ENCODE data around the gene HOTAIR. TPM values are rescaled to one million over a fixed set of nuclear protein-coding genes. Genes with fewer than 3 reads are reported as not detected.

The HOTAIR gene
- total and polyA plus RNA-seq, 2 donors (not counting 3 experiments of a cell fraction or from before 2014, with no cell fraction given): not detected

- Histone ChIP-seq H3K9me3 (replicated peaks; ENCODE audit: control insufficient read depth, insufficient read depth, low read length) (no peaks in the 10 kb centered on the region), H2AFZ (ENCODE audit: low read depth, low read length) (no peak overlapping the region), H3K4me1 (ENCODE audit: control insufficient read depth, extremely low read depth, insufficient read depth, low read length) (no peaks in the 10 kb centered on the region), H3K4me3 (replicated peaks in 1 of 3; ENCODE audit: insufficient read depth in 1 of 3, low read depth in 1 of 3, low read length in 3 of 3) (no peak overlapping the region), H3K4me2 (ENCODE audit: insufficient read depth, low read length) (no peak overlapping the region), H4K20me1 (replicated peaks; ENCODE audit: control insufficient read depth, extremely low read depth, insufficient read depth, low read length) (no peaks in the 10 kb centered on the region), H3K9me1 (replicated peaks; ENCODE audit: control insufficient read depth, extremely low read depth, insufficient read depth, low read length) (no peaks in the 10 kb centered on the region), H3K79me2 (ENCODE audit: control insufficient read depth, insufficient read depth, low read length) (no peaks in the 10 kb centered on the region), H3K36me3 (ENCODE audit: control insufficient read depth in 2 of 2, extremely low read depth in 1 of 2, insufficient read depth in 2 of 2, low read length in 2 of 2) (no peaks in the 10 kb centered on the region), H3K9ac (replicated peaks; ENCODE audit: extremely low read depth, insufficient read depth, low read length) (no peak overlapping the region), H3K27ac (ENCODE audit: insufficient read depth, low read depth, low read length) (no peak overlapping the region), H3K27me3 (ENCODE audit: control insufficient read depth in 2 of 2, insufficient read depth in 2 of 2, low read length in 2 of 2) (peaks cover 89 to 99% of the 10 kb centered on the region in 2 experiments)
- FAIRE-seq: no peak
- TF ChIP-seq MAX (IDR thresholded peaks at IDR 0.05; ENCODE audit: insufficient read depth, insufficient read length) (no peak), POLR2A (IDR thresholded peaks at IDR 0.05; ENCODE audit: low read depth, low read length) (no peak), GATA2 (IDR thresholded peaks at IDR 0.05; ENCODE audit: insufficient read depth, insufficient read length, low read depth, low read length) (no peak), JUN (IDR thresholded peaks at IDR 0.05; ENCODE audit: borderline replicate concordance, insufficient read depth, insufficient read length, low read depth) (no peak), CTCF (IDR thresholded peaks at IDR 0.05; ENCODE audit: extremely low read depth in 1 of 2, insufficient read depth in 1 of 2, low read depth in 1 of 2, low read length in 2 of 2) (no peak), POLR2AphosphoS5 (IDR thresholded peaks at IDR 0.05; ENCODE audit: insufficient read depth, low read depth, low read length) (no peak), MYC (IDR thresholded peaks at IDR 0.05; ENCODE audit: low read depth, low read length) (no peak), EZH2 (IDR thresholded peaks at IDR 0.05; ENCODE audit: borderline replicate concordance, low read depth, low read length, severe bottlenecking) (no peak), FOS (IDR thresholded peaks at IDR 0.05; ENCODE audit: borderline replicate concordance, insufficient read depth, low read length) (no peak)
- dilution Hi-C loops (cut with MboI; ENCODE audit: extremely low pct_ligation_motif_present, low sequenced_read_pairs) (no loop called here), intact Hi-C loops (cut with micrococcal nuclease) (no loop called here)
- no peak for DNase-seq (ENCODE audit: low read depth, low spot score)
- BruUV-seq (replicated peaks): no TSS peak
- ChIA-PET POLR2A (interaction anchor here (0.6 kb wide), 1 partner anchor 221 kb away, joined by 4 read pairs; no protein-coding TSS in a partner anchor), CTCF (no interaction called here)
Observed at GRCh38 chr12:53971129-53971528, 3.6 kb downstream of the HOTAIR start.
